Eye (tissue), 1 donor: ENCODE measurements around the gene CTDSPL2.
"Not testable (repeated sequence)": the region's sequence is repeated elsewhere in the genome, so short reads cannot be mapped to it uniquely, and the experiment has no call there.

Experiments
- DNase-seq: peaks from one replicate; pipeline ENCODE4 v3.0.0-alpha.2; 2015

Gene CTDSPL2

DNA sequence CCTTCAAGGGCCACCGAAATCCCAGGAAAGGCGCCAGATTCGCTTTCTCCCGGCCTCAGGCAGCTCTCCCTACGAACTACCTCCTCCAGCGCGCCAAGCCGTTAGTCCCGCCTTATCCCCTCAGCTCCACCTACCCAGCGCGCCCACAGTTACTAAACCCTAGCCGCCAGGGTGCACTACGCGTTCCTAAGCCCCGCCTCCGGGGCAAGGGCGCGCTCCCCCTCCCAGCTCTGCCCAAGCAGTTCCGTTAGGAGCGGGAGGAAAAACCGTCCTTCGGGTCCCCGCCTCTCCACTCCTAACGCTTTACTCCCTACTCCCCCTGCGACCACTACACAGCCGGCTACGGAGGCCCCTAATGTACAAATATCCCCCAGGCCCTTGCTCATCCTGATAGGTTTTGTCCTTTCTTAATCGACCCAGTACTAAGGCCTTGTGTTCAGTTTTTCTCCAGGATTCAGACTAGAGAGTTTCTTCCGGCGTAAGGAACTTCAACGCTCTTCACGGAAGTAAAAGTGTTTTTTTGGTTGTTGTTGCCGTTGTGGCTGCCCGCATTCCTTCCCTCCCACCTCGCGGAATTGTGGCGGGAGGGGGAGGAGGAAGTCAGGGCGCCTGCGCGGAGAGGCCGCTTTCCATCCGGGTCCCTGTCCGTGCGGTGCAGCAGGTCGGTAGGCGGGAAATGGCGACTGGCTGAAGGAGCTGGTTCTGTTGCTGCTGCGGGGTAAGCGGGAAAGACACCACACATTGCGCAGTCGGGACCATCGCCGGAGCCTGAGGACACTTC lies at the start of gene CTDSPL2:
TSS of gene CTDSPL2 (plus strand) at position 655 of the 781 bp plus-strand sequence. CDS start 31,386 bp downstream, outside the sequence.
- peak; percentile 99 for DNase-seq

DNA sequence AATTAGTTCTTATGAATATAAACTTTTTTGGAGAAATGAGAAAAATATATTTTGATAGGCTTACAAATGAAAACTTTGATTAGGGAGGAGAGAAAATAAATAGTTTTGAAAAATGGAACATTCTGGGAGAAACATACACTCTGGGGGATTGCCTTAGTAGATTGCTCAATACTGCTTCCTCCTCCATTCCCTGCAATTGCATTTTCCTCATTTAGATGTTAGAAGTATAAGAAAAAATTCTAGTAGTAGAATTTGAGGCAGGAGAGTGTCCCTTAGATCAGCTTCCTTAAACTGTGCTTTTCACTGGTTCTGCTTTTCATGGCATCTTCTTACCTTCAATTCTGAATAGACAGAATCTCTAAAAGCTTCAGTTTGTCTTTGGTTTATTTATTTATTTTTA lies 46.2 kb upstream of the CTDSPL2 start:
- no peak for DNase-seq

DNA sequence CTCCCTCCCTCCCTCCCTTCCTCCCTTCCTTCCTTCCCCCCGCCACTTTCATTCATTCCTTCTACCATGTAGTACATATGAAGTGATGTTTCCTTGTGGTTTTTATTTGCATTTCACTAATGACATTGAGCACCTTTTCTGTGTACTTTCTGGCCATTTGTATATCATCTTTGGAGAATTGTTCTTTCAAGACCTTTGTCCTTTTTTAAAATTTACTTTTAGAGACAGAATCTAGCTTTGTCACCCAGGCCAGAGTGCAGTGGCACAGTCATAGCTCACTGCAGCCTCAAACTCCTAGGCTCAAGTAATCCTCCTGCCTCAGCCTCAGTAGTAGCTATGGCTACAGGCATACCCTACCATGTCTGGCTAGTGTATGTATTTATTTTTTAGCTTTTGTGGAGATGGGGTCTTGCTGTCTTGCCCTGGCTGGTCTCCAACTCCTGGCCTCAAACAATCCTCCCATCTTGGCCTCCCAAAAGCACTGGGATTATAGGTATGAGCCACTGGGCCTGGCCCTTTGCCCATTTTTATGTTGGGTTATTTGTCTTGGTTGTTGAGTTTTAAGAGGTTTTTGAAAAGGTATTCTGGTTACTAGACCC lies 42.0 kb upstream of the CTDSPL2 start:
- no peak for DNase-seq

- DNase-seq = no peak
These were observed 33.4 kb upstream of the CTDSPL2 start for GRCh38 chr15:44394062-44394461.

- no peak for DNase-seq
These were observed 32.9 kb upstream of the CTDSPL2 start for GRCh38 chr15:44394562-44394961.

GRCh38 chr15:44397869-44398268 lies 29.6 kb upstream of the CTDSPL2 start:
- DNase-seq = no peak

DNA sequence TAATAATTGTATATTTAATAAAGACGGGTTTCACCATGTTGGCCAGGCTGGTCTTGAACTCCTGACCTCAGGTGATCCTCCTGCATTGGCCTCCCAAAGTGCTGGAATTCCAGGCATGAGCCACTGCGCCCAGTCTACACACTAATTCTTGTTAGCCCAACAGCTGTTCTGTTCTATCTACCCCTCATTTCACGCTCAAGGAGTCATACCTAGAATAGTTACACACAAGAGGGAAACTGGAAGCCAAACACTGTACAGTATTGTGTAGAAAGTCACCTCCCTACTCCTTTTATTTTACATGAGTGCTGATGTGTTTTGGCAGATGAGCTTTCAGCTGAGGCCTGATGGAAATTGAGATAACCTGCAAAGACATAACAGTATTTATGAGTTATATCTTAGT lies 13.4 kb upstream of the CTDSPL2 start:
- peak; percentile 20 for DNase-seq

DNA sequence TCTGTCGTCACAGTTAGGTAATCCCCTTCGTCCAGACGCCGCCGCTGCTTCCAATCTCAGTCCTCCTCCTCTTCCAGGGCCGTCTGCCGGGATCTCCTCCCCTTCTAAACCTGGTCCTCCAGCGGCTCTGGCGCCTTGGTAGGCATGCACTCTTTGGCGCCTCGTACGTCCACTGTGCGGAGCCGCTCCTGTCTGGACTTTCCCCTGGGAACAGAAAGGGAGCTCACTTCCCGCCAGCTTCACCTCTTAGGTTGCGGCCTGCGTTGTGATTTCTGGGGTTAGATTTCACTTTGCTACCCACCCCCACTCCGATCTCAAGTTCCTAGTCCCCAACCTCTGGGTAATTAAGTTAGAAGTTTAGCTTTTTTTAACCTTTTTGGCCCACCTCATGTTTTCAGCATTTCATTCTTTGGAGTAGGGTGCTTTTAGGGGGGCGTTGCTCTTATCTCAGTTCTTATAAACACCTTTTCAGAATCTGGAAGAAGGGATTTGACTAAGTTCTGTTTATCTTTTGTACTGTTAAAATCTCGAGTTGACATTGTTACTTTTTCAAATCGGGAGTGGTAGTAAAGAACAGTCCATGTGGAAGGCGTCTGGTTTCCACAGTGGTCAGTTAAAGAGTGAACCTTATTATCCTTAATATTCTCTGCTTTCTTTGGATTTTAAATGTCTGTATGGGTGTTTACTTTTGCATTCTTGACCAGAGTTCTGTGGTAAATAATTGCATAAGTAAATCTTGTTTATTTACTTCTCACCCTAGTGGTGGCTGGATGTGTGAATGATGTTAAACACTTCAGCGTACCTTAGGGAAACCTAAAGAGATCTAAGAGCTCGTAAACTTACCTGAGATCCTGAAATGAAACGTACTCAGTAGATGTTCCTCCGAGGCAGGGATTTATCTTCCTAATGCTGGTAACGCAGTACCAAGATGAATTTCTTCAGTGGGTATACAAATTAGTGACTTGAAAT lies 611 bp downstream of the CTDSPL2 start:
- DNase-seq = no peak

- no peak for DNase-seq
These were observed 8.7 kb downstream of the CTDSPL2 start for GRCh38 chr15:44435893-44436667.

DNA sequence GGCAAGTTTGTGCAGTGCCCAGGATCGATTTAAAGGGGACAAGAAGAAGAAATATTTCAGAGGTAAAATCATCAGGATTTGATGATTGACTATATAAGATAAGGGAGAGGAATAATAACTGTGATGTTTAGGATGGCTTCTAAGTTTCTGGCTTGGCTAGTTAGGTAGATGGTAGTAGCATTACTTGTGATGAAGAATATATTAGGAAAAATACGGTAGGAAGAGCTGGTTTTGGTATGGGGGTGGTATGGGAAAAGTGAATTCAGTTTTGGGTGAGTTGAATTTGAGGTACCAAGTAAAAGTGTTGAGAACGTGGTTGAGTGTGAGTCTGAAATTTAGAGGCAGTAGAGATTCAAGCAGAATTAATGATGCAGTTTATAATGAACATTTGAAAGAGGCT lies 11.0 kb downstream of the CTDSPL2 start:
- DNase-seq = no peak

DNA sequence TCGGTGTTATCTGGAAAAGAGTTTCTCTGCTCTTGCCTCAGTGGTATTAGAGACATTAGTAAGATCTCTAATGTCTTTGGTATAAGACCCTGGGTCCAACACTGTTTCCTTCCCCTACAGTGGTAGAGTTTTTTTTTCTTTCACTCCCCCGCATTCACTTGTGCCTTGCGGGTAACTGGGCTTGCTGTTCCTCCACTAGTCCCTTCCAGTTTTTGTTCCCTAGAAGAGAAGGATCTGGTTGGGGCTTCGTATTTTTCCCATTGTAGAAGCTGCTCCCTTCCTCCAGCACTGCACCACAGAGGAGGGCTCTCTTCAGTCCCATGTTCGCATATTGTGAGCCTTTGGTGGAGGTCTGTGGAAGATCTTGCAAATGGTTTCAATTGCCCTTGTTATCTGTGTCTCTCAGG lies 13.7 kb downstream of the CTDSPL2 start:
- DNase-seq = no peak

DNA sequence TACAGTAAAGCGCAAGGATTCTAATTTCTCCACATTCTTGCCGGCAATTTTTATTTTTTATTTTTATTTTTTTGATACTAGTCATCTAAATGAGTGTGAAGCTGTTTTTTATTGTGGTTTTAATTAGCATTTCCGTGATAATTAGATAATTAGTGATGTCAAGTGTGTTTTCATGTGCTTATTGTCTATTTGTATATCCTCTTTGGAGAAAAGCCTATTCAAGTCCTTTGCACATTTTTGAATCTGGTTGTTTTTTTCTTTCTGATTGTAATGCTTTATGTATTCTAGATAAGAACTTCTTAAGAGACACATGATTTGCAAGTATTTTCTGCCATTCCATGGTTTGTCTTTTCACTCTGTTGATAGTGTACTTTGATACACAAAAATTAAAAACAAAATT lies 16.1 kb downstream of the CTDSPL2 start:
- no peak for DNase-seq

GRCh38 chr15:44447772-44448376 lies 20.4 kb downstream of the CTDSPL2 start:
- no peak for DNase-seq

DNA sequence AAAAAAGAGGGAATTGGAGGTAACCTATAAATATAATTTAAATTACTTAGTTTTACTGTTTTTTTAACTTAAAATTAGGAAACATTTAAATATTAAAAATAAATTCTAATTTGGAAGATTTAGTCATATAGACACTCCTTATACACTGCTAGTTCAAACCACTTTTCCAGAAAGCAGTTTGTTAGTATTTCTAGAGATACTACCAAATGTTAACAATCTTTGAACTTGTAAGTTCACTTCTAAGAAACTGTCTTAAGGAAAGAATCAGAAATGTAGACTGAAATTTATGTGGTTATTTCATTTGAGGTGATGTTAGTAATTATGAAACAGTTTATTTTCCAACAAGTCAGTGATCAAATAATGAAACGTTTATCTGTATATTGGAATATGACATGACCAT lies 22.7 kb downstream of the CTDSPL2 start:
- no peak for DNase-seq

DNA sequence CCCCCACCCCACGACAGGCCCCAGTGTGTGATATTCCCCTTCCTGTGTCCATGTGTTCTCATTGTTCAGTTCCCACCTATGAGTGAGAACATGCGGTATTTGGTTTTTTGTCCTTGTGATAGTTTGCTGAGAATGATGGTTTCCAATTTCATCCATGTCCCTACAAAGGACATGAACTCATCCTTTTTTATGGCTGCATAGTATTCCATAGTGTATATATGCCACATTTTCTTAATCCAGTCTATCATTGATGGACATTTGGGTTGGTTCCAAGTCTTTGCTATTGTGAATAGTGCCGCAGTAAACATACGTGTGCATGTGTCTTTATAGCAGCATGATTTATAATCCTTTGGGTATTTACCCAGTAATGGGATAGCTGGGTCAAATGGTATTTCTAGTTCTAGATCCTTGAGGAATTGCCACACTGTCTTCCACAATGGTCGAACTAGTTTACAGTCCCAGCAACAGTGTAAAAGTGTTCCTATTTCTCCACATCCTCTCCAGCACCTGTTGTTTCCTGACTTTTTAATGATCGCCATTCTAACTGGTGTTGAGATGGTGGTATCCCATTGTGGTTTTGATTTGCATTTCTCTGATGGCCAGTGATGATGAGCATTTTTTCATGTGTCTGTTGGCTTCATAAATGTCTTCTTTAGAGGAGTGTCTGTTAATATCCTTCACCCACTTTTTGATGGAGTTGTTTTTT lies 26.3 kb downstream of the CTDSPL2 start:
- not testable (repeated sequence) for DNase-seq

DNA sequence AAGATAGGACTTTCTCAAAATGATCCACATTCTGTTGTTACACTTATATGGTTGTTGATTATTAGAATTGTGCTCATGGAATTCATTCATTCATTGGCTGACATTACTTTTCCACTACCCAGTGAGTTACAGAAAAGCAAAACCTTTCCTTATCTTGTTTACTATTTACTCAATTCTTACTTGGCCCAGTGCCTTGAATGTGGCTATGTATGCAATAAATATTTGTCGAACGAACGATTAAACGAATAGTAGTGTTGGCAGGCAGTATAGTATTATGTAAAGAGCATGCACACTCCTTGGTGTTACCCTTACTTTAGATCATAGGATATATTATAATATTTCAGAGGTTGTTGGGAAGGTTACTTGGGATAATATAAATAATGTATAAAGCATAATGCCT lies 31.0 kb downstream of the CTDSPL2 start:
- no peak for DNase-seq

DNA sequence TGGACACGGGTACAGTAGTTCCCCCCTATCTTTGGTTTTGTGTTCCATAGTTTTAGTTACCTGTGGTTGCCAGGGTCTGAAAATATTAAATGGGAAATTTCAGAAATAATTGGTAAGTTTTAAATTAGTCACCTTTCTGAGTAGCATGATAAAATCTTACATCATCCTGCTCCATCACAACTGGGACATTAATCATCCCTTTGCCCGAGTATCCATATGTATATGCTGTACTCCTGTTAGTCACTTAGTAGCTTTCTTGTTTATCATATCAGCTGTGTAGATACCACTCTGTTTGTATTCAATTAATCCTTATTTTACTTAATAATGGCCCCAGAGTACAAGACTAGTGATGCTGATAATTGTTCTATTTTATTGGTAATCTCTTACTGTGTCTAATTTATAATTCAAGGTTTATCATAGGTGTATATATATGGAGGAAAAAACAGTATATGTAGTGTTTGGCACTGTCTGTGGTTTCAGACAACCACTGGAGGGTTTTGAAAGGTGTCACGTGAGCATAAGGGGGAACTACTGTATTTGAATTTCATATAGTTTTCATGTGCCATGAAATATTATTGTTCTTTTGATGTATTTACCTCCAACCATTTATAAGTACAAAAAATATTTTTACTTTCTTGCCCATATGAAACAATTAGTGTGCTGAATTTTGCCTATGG lies 41.4 kb downstream of the CTDSPL2 start:
- no peak for DNase-seq

GRCh38 chr15:44471885-44472455 lies 44.5 kb downstream of the CTDSPL2 start:
- no peak for DNase-seq

DNA sequence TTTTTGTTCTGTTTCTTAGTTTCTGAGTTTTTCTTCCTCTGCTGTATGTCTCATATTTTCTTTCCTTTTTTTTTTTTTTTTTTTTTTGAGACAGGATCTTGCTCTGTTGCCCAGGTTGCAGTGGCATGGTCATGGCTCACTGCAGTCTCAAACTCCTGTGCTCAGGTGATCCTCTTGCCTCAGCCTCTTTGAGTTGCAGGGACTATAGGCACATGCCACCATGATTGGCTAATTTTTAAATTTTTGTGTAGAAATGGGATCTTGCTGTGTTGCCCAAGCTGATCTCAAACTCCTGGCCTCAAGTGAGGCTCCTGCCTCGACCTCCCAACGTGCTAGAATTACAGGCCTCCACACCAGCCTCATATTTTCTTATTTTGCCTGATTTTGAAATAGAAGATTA lies 51.9 kb downstream of the CTDSPL2 start:
- DNase-seq = no peak

DNA sequence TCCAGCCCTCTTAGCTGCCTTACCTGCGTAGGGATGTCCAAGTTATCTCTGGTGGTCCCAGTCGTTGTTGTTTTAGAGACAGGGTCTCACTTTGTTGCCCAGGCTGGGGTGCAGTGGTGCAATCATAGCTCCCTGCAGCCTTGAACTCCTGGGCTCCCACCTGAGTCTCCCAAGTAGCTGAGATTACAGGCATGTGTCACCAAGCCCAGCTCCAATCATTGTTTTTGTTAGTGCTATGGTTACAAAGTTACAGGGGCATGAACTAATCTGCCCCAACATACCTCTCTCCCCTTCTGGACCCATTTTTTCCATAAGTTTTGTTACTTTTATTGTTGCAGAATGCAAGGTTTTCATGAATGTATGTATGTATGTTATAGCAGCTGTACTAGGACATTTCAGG lies 54.7 kb downstream of the CTDSPL2 start:
- DNase-seq = no peak

- DNase-seq = no peak
These were observed 58.5 kb downstream of the CTDSPL2 start for GRCh38 chr15:44485880-44486279.
